HL-60/S4 treated with phorbol 12-myristate 13-acetate at 8.2 ng/mL for 4 days and 3 days (cell line): ENCODE data around the gene PCYT1A.
"Not testable (repeated sequence)": the region's sequence is repeated elsewhere in the genome, so short reads cannot be mapped to it uniquely, and the experiment has no call there.

ENCODE experiments used
- in situ Hi-C: fragments of 300-500 bp; cut with MboI; formaldehyde crosslinking; loops from 2 replicates; pipeline ENCODE4 v1.15.0; 2022; ENCODE audit warnings: low sequenced_read_pairs

Gene PCYT1A

GRCh38 chr3:196195664-196196265 is 91.8 kb downstream of the PCYT1A start:
- in situ Hi-C loops = loop anchor here (10.0 kb wide), 1 partner anchor 111 kb away; the partner anchor contains the start of gene TFRC

- in situ Hi-C loops = loop anchor here (10.0 kb wide), 1 partner anchor 110 kb away; the partner anchor contains the start of gene TFRC
Measured at GRCh38 chr3:196194542-196194915, 93.0 kb downstream of the PCYT1A start.

GRCh38 chr3:196193736-196194541 is 93.6 kb downstream of the PCYT1A start:
- in situ Hi-C loops = loop anchor here (10.0 kb wide), 1 partner anchor 109 kb away; the partner anchor contains the start of gene TFRC

GRCh38 chr3:196193133-196193735 is 94.3 kb downstream of the PCYT1A start:
- in situ Hi-C loops = loop anchor here (10.0 kb wide), 1 partner anchor 108 kb away; the partner anchor contains the start of gene TFRC

- in situ Hi-C loops = loop anchor here (10.0 kb wide), 1 partner anchor 108 kb away; the partner anchor contains the start of gene TFRC
Measured at GRCh38 chr3:196192524-196193051, 94.9 kb downstream of the PCYT1A start.

- in situ Hi-C loops = loop anchor here (10.0 kb wide), 1 partner anchor 107 kb away; the partner anchor contains the start of gene TFRC
Measured at GRCh38 chr3:196192036-196192523, 95.4 kb downstream of the PCYT1A start.

GRCh38 chr3:196189566-196190347 is 97.8 kb downstream of the PCYT1A start:
- in situ Hi-C loops = loop anchor here (10.0 kb wide), 1 partner anchor 105 kb away; the partner anchor contains the start of gene TFRC

- in situ Hi-C loops = no loop called here
Measured at GRCh38 chr3:196186651-196187573, 100.6 kb downstream of the PCYT1A start.

GRCh38 chr3:196184881-196185280 is 102.6 kb downstream of the PCYT1A start:
- in situ Hi-C loops = no loop called here

- in situ Hi-C loops = not testable (repeated sequence)
Measured at GRCh38 chr3:196184169-196184432, 103.4 kb downstream of the PCYT1A start.

GRCh38 chr3:196181127-196181546 is 106.4 kb downstream of the PCYT1A start:
- in situ Hi-C loops = no loop called here

GRCh38 chr3:196180346-196180745 is 107.2 kb downstream of the PCYT1A start:
- in situ Hi-C loops = no loop called here
